ENCODE results near the gene RNF39. TPM values are rescaled to one million over a fixed set of nuclear protein-coding genes. Genes with fewer than 3 reads are reported as not detected.
"Not testable (repeated sequence)": the region's sequence is repeated elsewhere in the genome, so short reads cannot be mapped to it uniquely, and the experiment has no call there.

The RNF39 gene, protein sequence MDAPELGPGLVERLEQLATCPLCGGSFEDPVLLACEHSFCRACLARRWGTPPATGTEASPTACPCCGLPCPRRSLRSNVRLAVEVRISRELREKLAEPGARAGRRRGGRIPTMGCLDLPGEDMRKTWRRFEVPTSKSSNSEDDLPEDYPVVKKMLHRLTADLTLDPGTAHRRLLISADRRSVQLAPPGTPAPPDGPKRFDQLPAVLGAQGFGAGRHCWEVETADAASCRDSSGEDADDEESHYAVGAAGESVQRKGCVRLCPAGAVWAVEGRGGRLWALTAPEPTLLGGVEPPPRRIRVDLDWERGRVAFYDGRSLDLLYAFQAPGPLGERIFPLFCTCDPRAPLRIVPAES
- not detected for total RNA-seq
- long read RNA-seq, result 0 reads

- no peak for DNase-seq (ENCODE audit: low spot score)
Observed at GRCh38 chr6:30075094-30075789, at the start of gene RNF39. RNF39 (minus strand) TSS chr6:30075769; CDS start chr6:30075585, 184 bp downstream.

GRCh38 chr6:30122515-30122914, 46.9 kb upstream of the RNF39 start:
- no peak for DNase-seq (ENCODE audit: low spot score)

DNA sequence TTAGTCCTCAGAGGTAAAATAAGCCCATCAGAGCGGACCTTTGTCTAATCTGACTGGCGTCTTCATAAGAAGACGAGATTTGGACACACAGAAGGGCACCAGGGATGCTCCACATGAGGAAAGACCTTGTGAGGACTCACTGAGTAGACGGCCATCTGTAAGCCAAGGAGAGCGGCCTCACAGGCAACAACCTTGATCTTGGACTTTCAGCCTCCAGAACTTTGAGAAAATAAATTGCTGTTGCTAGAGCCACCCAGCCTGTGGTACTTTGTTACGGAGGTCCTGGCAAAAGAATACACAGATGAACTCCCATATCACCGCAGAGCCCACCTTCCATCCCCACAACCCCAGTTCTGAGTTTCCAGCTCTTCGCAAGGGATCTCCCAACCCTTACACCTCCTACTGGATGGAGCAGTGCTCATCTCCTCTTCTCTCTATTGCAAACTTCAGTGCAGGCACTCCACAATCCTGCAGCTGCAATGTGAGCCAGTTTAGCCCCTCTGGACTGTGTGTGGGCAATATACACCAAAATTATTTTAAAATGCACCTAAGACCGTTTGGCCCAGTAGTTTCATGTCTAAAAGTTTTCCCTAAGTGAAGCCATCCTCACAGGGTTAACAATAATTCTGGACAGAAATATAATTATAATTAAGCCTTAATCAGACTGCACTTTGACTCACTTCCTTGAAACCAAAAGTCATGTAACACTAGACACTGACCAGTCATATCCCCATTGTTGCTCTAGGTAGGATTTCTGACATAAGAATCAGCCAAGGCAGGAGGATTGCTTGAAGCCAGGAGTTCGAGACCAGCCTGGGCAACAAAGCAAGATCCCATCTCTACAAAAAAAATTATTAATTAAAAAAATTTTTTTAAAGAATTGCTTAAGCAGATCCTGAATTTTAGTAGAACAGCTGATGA, 46.1 kb upstream of the RNF39 start:
- DNase-seq (ENCODE audit: low spot score), result no peak

DNA sequence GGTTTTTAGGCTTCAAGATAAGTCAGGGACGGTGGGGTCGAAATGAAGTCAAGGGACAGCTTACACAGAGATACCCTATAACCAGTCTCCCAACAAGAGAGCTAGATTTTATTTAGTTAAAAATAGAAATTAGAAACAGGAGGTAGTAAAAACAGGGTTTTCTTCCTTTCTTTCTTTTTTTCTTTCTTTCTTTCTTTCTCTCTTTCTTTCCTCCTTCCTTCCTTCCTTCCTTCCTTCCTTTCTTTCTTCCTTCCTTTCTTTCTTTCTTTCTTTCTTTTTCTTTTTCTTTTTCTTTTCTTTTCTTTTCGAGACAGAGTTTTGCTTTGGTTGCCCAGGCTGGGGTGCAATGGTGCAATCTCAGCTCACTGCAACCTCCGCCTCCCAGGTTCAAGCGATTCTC, 43.1 kb upstream of the RNF39 start:
- DNase-seq (ENCODE audit: low spot score), result not testable (repeated sequence)

- no peak for DNase-seq (ENCODE audit: low spot score)
Observed at GRCh38 chr6:30116724-30117123, 41.2 kb upstream of the RNF39 start.

- DNase-seq (ENCODE audit: low spot score), result no peak
Observed at GRCh38 chr6:30113841-30114240, 38.3 kb upstream of the RNF39 start.

GRCh38 chr6:30113003-30113759, 37.6 kb upstream of the RNF39 start, which contains the start of gene TRIM31:
TRIM31 (minus strand) TSS chr6:30113090; CDS start chr6:30112805, 285 bp downstream.
- no peak for DNase-seq (ENCODE audit: low spot score)

- no peak for DNase-seq (ENCODE audit: low spot score)
Observed at GRCh38 chr6:30112402-30112994, 36.9 kb upstream of the RNF39 start.

GRCh38 chr6:30111266-30111856, 35.8 kb upstream of the RNF39 start:
- DNase-seq (ENCODE audit: low spot score), result no peak

GRCh38 chr6:30104661-30105060, 29.1 kb upstream of the RNF39 start:
- no peak for DNase-seq (ENCODE audit: low spot score)

GRCh38 chr6:30103872-30104179, 28.3 kb upstream of the RNF39 start:
- no peak for DNase-seq (ENCODE audit: low spot score)

DNA sequence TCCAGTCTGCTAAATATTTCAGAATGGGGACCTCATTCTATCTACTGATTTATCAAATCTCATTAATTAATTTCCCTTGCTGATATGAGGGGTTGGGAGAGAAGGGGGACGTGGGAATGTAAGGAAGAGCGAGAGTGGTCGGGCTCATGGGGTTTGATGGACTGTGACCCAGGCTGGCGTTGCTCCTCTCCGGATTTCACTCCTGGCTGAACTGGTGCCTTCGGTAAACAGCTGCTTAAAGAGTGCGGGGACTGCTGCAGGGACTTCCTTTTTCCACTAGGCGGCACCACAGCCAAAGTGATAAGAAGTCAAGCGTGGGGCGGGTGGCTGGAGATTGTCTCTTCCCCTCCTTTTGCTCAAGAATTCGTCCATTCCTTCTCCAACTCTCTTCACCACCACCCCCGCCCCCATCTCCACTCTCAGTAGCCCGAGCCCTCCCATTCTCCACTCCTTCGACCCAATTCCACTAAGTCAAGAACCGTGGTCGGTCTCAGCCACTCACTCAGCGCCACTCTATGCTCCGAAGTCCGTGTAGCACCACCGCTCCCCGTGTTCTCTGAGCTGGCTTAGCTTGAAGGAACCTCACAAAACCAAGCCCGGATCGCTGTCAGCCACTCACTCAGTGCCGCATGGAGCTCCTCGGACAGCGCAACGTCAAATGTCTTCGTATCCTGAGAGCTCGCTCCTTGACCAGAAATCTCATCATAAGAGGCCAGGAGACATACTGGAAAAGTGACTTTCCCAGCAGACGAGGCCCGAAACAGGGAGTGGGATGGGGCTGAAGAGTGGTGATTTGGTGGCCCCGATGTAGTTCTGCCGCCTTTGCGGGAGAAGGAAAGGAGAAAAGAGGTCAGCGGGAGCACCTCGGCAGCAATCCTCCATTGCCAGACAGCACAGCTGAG, 27.7 kb upstream of the RNF39 start:
- peak; percentile 91 for DNase-seq (ENCODE audit: low spot score)

DNA sequence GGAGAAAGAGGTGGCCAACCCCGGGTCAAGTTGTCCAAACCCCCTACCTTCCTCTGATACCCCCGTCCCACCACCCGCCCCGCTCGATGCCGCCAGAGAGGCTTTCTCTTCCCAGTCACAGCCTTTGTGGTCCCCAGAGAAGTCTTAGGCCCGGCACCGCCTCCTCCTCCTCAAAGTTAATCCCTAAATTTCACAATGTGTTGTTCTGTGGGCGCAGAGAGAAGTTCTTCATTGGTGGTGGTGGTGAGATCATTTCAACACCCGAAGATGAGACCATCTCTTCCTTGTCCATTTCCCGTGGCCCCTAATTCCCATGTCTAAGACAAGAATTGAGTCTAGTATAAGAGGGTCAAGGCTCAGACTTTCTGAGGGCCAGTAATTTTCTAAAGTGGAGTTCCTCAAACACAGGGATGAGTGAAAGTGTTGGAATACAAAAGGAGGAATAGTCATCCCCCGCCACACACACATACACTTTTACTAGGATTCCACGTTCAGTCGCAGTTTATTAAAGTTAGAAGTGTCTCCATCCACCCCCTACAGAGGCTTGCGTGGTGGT, 26.9 kb upstream of the RNF39 start:
- no peak for DNase-seq (ENCODE audit: low spot score)

DNA sequence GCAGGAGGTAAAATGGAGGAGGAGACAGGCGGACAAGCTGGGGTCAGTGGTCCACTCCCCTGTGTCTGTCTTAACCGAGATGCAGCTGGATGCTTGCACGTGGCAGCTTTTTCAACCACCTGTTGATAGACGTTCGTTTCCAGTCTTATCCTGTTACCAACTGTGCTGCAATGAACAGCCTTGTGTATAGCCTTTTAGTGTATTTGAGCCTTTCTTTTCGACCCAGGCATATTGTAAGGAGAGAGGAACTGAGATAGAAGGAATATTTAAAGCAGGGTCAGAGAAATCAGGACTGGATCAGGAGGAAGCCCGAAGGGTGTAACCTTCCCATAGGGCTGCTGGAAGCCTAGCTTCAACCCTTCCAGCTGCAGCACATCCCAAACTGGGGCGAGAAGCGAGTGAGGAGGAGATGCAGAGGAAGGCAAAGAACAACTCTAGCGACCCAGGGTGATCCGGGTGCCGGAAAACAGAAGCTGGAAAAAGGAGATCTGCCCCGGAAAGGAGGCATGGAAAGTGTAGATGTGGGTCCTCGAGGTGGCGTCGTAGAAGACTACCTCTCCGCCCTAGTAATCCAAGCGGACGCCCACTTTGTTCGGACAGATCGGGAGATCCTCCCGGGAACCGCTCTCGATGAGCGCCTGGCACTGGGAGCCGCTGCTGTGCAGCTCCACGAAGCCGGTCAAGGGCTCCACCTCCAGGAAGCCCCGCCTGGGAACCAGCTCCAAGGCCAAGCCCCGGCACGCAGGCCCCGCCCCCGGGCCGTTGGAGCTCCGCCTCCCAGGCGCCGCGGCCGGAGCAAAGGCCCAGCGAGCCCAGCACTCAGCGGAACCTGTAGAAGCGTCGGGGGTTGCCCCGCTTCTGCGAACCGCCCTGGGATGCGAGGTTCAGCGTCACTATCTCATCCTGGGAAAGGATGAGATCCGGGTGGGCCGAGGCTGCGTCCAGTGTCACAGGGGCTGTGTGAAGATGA, 26.2 kb upstream of the RNF39 start:
- DNase-seq (ENCODE audit: low spot score), result peak; percentile 98

DNA sequence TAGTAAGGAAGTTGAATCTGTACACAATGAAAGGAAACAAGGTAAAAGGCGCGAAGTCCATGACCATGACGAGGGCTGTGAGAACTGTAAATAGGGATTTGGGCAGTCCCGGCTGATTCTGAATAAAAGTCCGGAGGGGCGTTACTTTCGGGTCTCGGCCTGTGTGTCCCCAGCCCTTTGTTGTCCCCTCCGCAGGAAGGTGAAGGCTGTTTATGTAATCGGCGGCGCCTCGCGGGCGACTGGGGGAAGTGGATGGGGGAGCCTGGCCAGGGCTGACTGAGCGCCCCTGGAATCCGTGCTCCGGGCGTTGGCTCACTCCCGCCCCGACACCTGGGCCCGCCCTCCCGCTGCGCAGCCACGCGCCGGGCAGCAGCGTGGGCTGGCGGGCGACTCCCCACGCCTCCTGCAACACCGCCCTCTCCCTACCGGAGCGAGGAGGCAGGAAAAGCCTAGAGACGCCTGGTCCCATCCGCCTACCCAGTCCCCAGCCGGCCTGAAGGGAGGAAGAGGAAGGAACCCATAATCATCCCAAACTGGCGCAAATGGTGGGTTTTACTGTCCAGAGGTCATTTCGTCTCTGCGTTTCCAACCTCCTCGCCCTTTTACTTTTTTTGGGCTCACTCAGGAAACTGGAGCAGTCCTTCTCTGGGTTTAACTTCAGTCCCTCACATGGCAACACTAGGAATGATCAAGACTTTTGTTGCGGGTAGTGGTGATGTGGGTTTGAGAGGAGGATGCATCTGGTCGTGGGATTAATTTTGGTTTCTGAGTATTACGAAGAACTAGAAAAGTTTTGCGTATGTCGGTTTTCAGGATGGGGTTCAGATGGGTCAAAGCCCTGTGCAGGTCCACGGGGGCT, 25.2 kb upstream of the RNF39 start:
- DNase-seq (ENCODE audit: low spot score), result no peak

DNA sequence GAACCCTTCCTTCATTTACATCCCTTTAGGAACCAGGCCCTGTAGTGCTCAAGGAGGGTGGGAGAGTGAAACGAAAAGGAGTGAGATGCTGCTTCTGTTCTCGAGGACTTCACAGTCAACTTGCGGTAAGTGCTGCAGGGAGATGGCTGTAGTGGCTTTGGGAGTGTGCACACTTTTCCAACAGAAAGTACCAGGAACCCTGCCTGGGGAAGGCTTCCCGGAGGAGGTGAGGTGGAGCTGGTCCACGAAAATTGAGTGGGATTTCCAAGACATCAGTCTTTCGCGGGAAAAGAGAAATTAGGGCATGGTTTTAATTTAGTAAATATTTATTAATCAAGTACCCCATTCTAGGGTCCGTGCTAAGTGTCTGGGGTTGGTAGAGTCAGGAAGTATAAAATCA, 24.6 kb upstream of the RNF39 start:
- no peak for DNase-seq (ENCODE audit: low spot score)
